SKM-1 treated with dmso at 0.1 percent for 144 hours (cell line): ENCODE data around the gene EPAS1.

Source experiments
- DNase-seq: peaks from one replicate; lab custom pipeline; 2025; ENCODE audit not compliant: unreplicated experiment; lab: John Stamatoyannopoulos, UW

Gene EPAS1

GRCh38 chr2:46296840-46297545 is at the start of gene EPAS1:
TSS of gene EPAS1 (plus strand) at chr2:46297407. CDS start at chr2:46297912, 505 bp downstream.
- peak; percentile 56 for DNase-seq

- DNase-seq: no peak
These were observed 49.0 kb upstream of the EPAS1 start for GRCh38 chr2:46248171-46248570.

GRCh38 chr2:46249654-46250053 is 47.6 kb upstream of the EPAS1 start:
- DNase-seq: no peak

GRCh38 chr2:46252891-46253659 is 44.1 kb upstream of the EPAS1 start:
- no peak for DNase-seq

GRCh38 chr2:46254474-46254873 is 42.7 kb upstream of the EPAS1 start:
- DNase-seq: no peak

GRCh38 chr2:46256563-46257142 is 40.6 kb upstream of the EPAS1 start:
- peak; percentile 9 for DNase-seq

- DNase-seq: no peak
These were observed 39.7 kb upstream of the EPAS1 start for GRCh38 chr2:46257476-46257875.

GRCh38 chr2:46257980-46258379 is 39.2 kb upstream of the EPAS1 start:
- no peak for DNase-seq

GRCh38 chr2:46258937-46259776 is 38.0 kb upstream of the EPAS1 start:
- no peak for DNase-seq

GRCh38 chr2:46259777-46260168 is 37.4 kb upstream of the EPAS1 start:
- no peak for DNase-seq

- DNase-seq: no peak
These were observed 36.9 kb upstream of the EPAS1 start for GRCh38 chr2:46260305-46260704.

- DNase-seq: no peak
These were observed 34.8 kb upstream of the EPAS1 start for GRCh38 chr2:46262248-46262938.

- no peak for DNase-seq
These were observed 33.9 kb upstream of the EPAS1 start for GRCh38 chr2:46263347-46263746.

GRCh38 chr2:46264447-46264846 is 32.8 kb upstream of the EPAS1 start:
- DNase-seq: no peak

GRCh38 chr2:46266134-46266533 is 31.1 kb upstream of the EPAS1 start:
- DNase-seq: no peak

GRCh38 chr2:46267616-46268015 is 29.6 kb upstream of the EPAS1 start:
- DNase-seq: no peak

GRCh38 chr2:46268196-46268595 is 29.0 kb upstream of the EPAS1 start:
- peak; percentile 48 for DNase-seq

GRCh38 chr2:46269001-46269400 is 28.2 kb upstream of the EPAS1 start:
- no peak for DNase-seq

GRCh38 chr2:46269544-46270273 is 27.5 kb upstream of the EPAS1 start:
- DNase-seq: no peak

GRCh38 chr2:46270384-46270783 is 26.8 kb upstream of the EPAS1 start:
- DNase-seq: no peak
